A549 (cell line): ENCODE results near the gene RNF225. TPM values are rescaled to one million over a fixed set of nuclear protein-coding genes. Genes with fewer than 3 reads are reported as not detected.
A peak's percentile ranks its signal among the peaks of the same experiment; 100 is the strongest.

Experiments
- ATAC-seq, 2 experiments: fragments of 200-7000 bp in 1 of 2; fragments of >200 bp in 1 of 2; cut with Nextera tagmentation in 1 of 2; cut with Tn5 transposase in 1 of 2; 3 replicates each; pipeline versions ENCODE4 v1.8.0 to v1.9.1; 2018 to 2020; ENCODE audit warnings: mild to moderate bottlenecking in 1 of 2, moderate library complexity in 1 of 2
- CTCF ChIA-PET: fragments of 300-600 bp; sonication (Branson Sonifier 250); formaldehyde crosslinking; extraction: SDS; loops from one replicate; lab custom pipeline; 2021; ENCODE audit warnings: antibody characterized with exemption, inconsistent platforms; lab: Yijun Ruan, JAX
- POLR2A ChIA-PET: fragments of 350-600 bp; formaldehyde crosslinking; extraction: SDS; loops from one replicate; lab custom pipeline; 2021; ENCODE audit warnings: antibody characterized with exemption, inconsistent platforms; lab: Yijun Ruan, JAX
- DNase-seq, 2 experiments: peaks; one replicate each; pipeline versions ENCODE4 v3.0.0 to v3.0.0-alpha.2; 2011 to 2016; ENCODE audit warnings: low read depth in 1 of 2, low spot score in 1 of 2
- FAIRE-seq: peaks from 2 replicates; lab custom pipeline; 2011; peaks lifted over from hg19 to GRCh38; lab: Jason Lieb, UNC
- H3K27ac ChIP-seq, 2 experiments: fragments of >200 bp; sonication (Bioruptor Twin); formaldehyde crosslinking; 3 replicates each; pipeline ENCODE4 v1.5.1; 2016 to 2017
- H3K4me1 ChIP-seq: fragments of >200 bp; sonication (Bioruptor Twin); formaldehyde crosslinking; 3 replicates; pipeline ENCODE4 v1.6.1; 2016
- H3K4me2 ChIP-seq: fragments of >200 bp; sonication (Bioruptor Twin); formaldehyde crosslinking; 3 replicates; pipeline ENCODE4 v1.6.1; 2016
- H3K4me3 ChIP-seq: fragments of >200 bp; sonication (Bioruptor Twin); formaldehyde crosslinking; 3 replicates; pipeline ENCODE4 v1.5.1; 2016
- H3K9me3 ChIP-seq: fragments of >200 bp; sonication (Bioruptor Twin); formaldehyde crosslinking; 3 replicates; pipeline ENCODE4 v1.6.1; 2016
- ATOH8 ChIP-seq: fragments of 250-450 bp; sonication (Bioruptor Pico); IDR thresholded peaks from 2 replicates; pipeline ENCODE4 v1.5.0; 2020; ENCODE audit warnings: low read depth, mild to moderate bottlenecking, moderate library complexity
- CBX8 ChIP-seq: fragments of 200-600 bp; sonication (generic); IDR thresholded peaks from 2 replicates; pipeline ENCODE4 v1.6.1; 2016
- E2F6 ChIP-seq: IDR thresholded peaks from 2 replicates; pipeline ENCODE4 v1.6.1; 2012; ENCODE audit warnings: low read depth, borderline replicate concordance
- EHF ChIP-seq: fragments of 250-450 bp; sonication (Bioruptor Pico); IDR thresholded peaks from 2 replicates; pipeline ENCODE4 v1.5.0; 2020; ENCODE audit warnings: mild to moderate bottlenecking
- EHMT2 ChIP-seq: fragments of 200-600 bp; sonication (generic); IDR thresholded peaks from 2 replicates; pipeline ENCODE4 v1.6.1; 2016; ENCODE audit warnings: antibody characterized with exemption, low read depth, mild to moderate bottlenecking, moderate library complexity
- ESRRA ChIP-seq: fragments of 150-350 bp; IDR thresholded peaks from 2 replicates; pipeline ENCODE4 v1.6.1; 2014; ENCODE audit warnings: mild to moderate bottlenecking, low read length, borderline replicate concordance
- FOSL2 ChIP-seq, 2 experiments: fragments of 450-650 bp in 1 of 2; fragments of >200 bp in 1 of 2; sonication (Bioruptor Twin) in 1 of 2; formaldehyde crosslinking; IDR thresholded peaks; 2 replicates each; pipeline versions ENCODE4 v1.5.0 to v1.6.1; 2016 to 2020; ENCODE audit warnings: mild to moderate bottlenecking in 1 of 2, moderate library complexity in 1 of 2
- FOXS1 ChIP-seq: fragments of 250-450 bp; sonication (Bioruptor Pico); IDR thresholded peaks from 2 replicates; pipeline ENCODE4 v1.5.0; 2020; ENCODE audit warnings: mild to moderate bottlenecking, moderate library complexity
- GATA3 ChIP-seq: IDR thresholded peaks from 2 replicates; pipeline ENCODE4 v1.6.1; 2012; ENCODE audit warnings: borderline replicate concordance
- HES2 ChIP-seq: fragments of >200 bp; sonication (Bioruptor Twin); formaldehyde crosslinking; IDR thresholded peaks from 2 replicates; pipeline ENCODE4 v1.6.1; 2016
- HOXA7 ChIP-seq: fragments of 250-450 bp; sonication (Bioruptor Pico); IDR thresholded peaks from 2 replicates; pipeline ENCODE4 v1.5.0; 2020; ENCODE audit warnings: mild to moderate bottlenecking, moderate library complexity
- HOXB13 ChIP-seq: fragments of 250-450 bp; sonication (Bioruptor Pico); IDR thresholded peaks from 2 replicates; pipeline ENCODE4 v1.5.0; 2020; ENCODE audit warnings: low read depth, mild to moderate bottlenecking, moderate library complexity
- JUNB ChIP-seq: fragments of >200 bp; sonication (Bioruptor Twin); formaldehyde crosslinking; IDR thresholded peaks from 2 replicates; pipeline ENCODE4 v1.6.1; 2016
- KDM1A ChIP-seq: fragments of 200-600 bp; sonication (generic); IDR thresholded peaks from 2 replicates; pipeline ENCODE4 v1.6.1; 2016; ENCODE audit warnings: low read depth, mild to moderate bottlenecking
- MAFK ChIP-seq: fragments of 450-650 bp; IDR thresholded peaks from 2 replicates; pipeline ENCODE4 v1.6.1; 2014; ENCODE audit not compliant: partially characterized antibody
- MAX ChIP-seq: IDR thresholded peaks from 2 replicates; pipeline ENCODE4 v1.6.1; 2012
- MAZ ChIP-seq: fragments of 150-350 bp; IDR thresholded peaks from 2 replicates; pipeline ENCODE4 v1.6.1; 2014; ENCODE audit warnings: antibody characterized with exemption, low read depth, low read length, borderline replicate concordance
- NR3C1 ChIP-seq: fragments of >200 bp; sonication (Bioruptor Twin); formaldehyde crosslinking; IDR thresholded peaks from 3 replicates; pipeline ENCODE4 v1.6.1; 2017
- POLR2A ChIP-seq: IDR thresholded peaks from 2 replicates; pipeline ENCODE4 v1.6.1; 2012; ENCODE audit warnings: mild to moderate bottlenecking, low read length
- RAD21 ChIP-seq, 2 experiments: fragments of >200 bp in 1 of 2; sonication (Bioruptor Twin) in 1 of 2; formaldehyde crosslinking in 1 of 2; IDR thresholded peaks in 1 of 2; conservative IDR thresholded peaks in 1 of 2; 2 replicates in 1 of 2; 3 replicates in 1 of 2; pipeline ENCODE4 v1.6.1; 2012 to 2018; ENCODE audit warnings: inconsistent platforms in 1 of 2
- RARB ChIP-seq: fragments of 250-450 bp; sonication (Bioruptor Pico); IDR thresholded peaks from 2 replicates; pipeline ENCODE4 v1.8.0; 2021; ENCODE audit warnings: mild to moderate bottlenecking, moderate library complexity
- REST ChIP-seq: fragments of 200-600 bp; sonication (generic); IDR thresholded peaks from 2 replicates; pipeline ENCODE4 v1.6.1; 2016; ENCODE audit warnings: antibody characterized with exemption, mild to moderate bottlenecking, moderate library complexity
- RFX5 ChIP-seq: fragments of 450-650 bp; IDR thresholded peaks from 2 replicates; pipeline ENCODE4 v1.7.1; 2014; ENCODE audit warnings: antibody characterized with exemption, mild to moderate bottlenecking, moderate library complexity
- SMC3 ChIP-seq: fragments of >200 bp; sonication (Bioruptor Twin); formaldehyde crosslinking; IDR thresholded peaks from 3 replicates; pipeline ENCODE4 v1.6.1; 2018; ENCODE audit warnings: inconsistent platforms
- SREBF2 ChIP-seq: fragments of 450-650 bp; IDR thresholded peaks from 2 replicates; pipeline ENCODE4 v1.6.1; 2014; ENCODE audit warnings: mild to moderate bottlenecking, moderate library complexity
- TFCP2L1 ChIP-seq: fragments of 250-450 bp; sonication (Bioruptor Pico); IDR thresholded peaks from 2 replicates; pipeline ENCODE4 v1.5.0; 2021; ENCODE audit warnings: mild to moderate bottlenecking
- TP53 ChIP-seq: fragments of 250-450 bp; sonication (Bioruptor Pico); IDR thresholded peaks from 2 replicates; pipeline ENCODE4 v1.5.0; 2021; ENCODE audit warnings: mild to moderate bottlenecking, moderate library complexity
- USF2 ChIP-seq: fragments of 450-650 bp; IDR thresholded peaks from 2 replicates; pipeline ENCODE4 v1.6.1; 2014; ENCODE audit warnings: antibody characterized with exemption
- ZSCAN20 ChIP-seq: fragments of 250-450 bp; sonication (Bioruptor Pico); IDR thresholded peaks from 2 replicates; pipeline ENCODE4 v1.8.0; 2022; ENCODE audit warnings: mild to moderate bottlenecking, moderate library complexity
- WGBS: methylation state at CpG from one replicate; pipeline ENCODE4 v1.1.6; 2017; ENCODE audit errors: missing lambda C conversion rate; 5-methylcytosine and 5-hydroxymethylcytosine counted together
- polyA plus RNA-seq, 4 experiments: library from polyadenylated mRNA; depleted of rRNA in 3 of 4; stranded (reverse); fragments of >200 nt; fragmentation: RNase III in 1 of 4; extraction: RNeasy Plus Mini Kit Qiagen cat#74134 plus additional on column Dnase treatment in 1 of 4; gene quantifications; 2 replicates in 3 of 4; 3 replicates in 1 of 4; pipeline ENCODE4 v1.2.3, GENCODE V29; 2011 to 2017

The RNF225 gene
- polyA plus RNA-seq, 2 of the 4 experiments (the other 2 are of a cell fraction) = not detected

GRCh38 chr19:58357481-58358145 lies 37.8 kb upstream of the RNF225 start:
- no peak for ATAC-seq
- Histone ChIP-seq H3K27ac (no peak overlapping the region), H3K4me2 (no peak overlapping the region), H3K9me3 (peaks cover 4% of the 10 kb centered on the region; the same call in 1 of the 3 replicates), H3K4me1 (peaks cover 7% of the 10 kb centered on the region; the same call in 1 of the 3 replicates), H3K4me3 (no peak overlapping the region)
- no peak for FAIRE-seq
- ChIA-PET POLR2A (no interaction called here), CTCF (interaction anchor here (1.3 kb wide), 1 partner anchor 14 kb away, joined by 4 read pairs; no protein-coding TSS in a partner anchor)
- no peak for TF ChIP-seq EHMT2
- TF ChIP-seq NR3C1 = no peak
- no peak for TF ChIP-seq HOXB13 (CRISPR knock-in tag)
- no peak for DNase-seq
- WGBS = 86% methylated on average over 17 of the region's 19 CpGs

GRCh38 chr19:58361900-58362271 lies 33.6 kb upstream of the RNF225 start:
- POLR2A ChIA-PET = interaction anchor here (0.7 to 3.4 kb wide), 33 partner anchors 9 to 884 kb away, joined by 3 to 43 read pairs (median 8); partner anchors contain the start of genes A1BG, ERVK3-1, RPS5 and TRIM28
- Histone ChIP-seq H3K27ac (peak overlapping the region; percentile 82 to 88), H3K4me2 (peak overlapping the region; percentile 88), H3K4me1 (peaks cover 7% of the 10 kb centered on the region; the same call in 1 of the 3 replicates), H3K9me3 (peaks cover 3% of the 10 kb centered on the region; the same call in 1 of the 3 replicates), H3K4me3 (peak overlapping the region; percentile 58)
- whole genome bisulfite sequencing = 14% methylated on average over 28 of the region's 28 CpGs
- ATAC-seq (peak; percentile 59 to 64), DNase-seq (peak; percentile 82 to 87), FAIRE-seq (peak; percentile 32)
- peak; percentile 50 for TF ChIP-seq POLR2A
- no peak for TF ChIP-seq RFX5
- peak; percentile 25; the same call in 1 of the 2 replicates for TF ChIP-seq E2F6
- TF ChIP-seq SMC3 = no peak
- peak; percentile 87 for TF ChIP-seq TP53 (CRISPR knock-in tag)
- TF ChIP-seq MAX = peak; percentile 66; the same call in 1 of the 2 replicates
- TF ChIP-seq SREBF2 = no peak
- TF ChIP-seq FOSL2 (IDR thresholded peaks at IDR 0.05) = no peak
- no peak for TF ChIP-seq FOSL2 (CRISPR knock-in tag; IDR thresholded peaks at IDR 0.05)
- TF ChIP-seq RAD21 (conservative IDR thresholded peaks at IDR 0.05 in 1 of 2, IDR thresholded peaks at IDR 0.05 in 1 of 2) = no peak
- TF ChIP-seq TFCP2L1 (CRISPR knock-in tag) = no peak
- TF ChIP-seq REST = peak; percentile 12; the same call in 1 of the 2 replicates
- TF ChIP-seq USF2 = 0 out of 2 replicates have a peak, but pooled peaks have one; percentile 4
- TF ChIP-seq NR3C1 = no peak
- TF ChIP-seq HES2 = no peak
- TF ChIP-seq ZSCAN20 (CRISPR knock-in tag) = no peak
- no peak for TF ChIP-seq GATA3
- TF ChIP-seq FOXS1 (CRISPR knock-in tag) = no peak
- TF ChIP-seq MAZ = no peak
- no peak for TF ChIP-seq MAFK
- TF ChIP-seq ATOH8 (CRISPR knock-in tag) = peak; percentile 84; the same call in 1 of the 2 replicates
- no peak for TF ChIP-seq KDM1A
- TF ChIP-seq ESRRA = no peak
- no peak; the same call in 1 of the 2 replicates for TF ChIP-seq EHF (CRISPR knock-in tag)
- TF ChIP-seq HOXA7 (CRISPR knock-in tag) = peak; percentile 8; the same call in 1 of the 2 replicates
- no peak for TF ChIP-seq JUNB
- TF ChIP-seq CBX8 = no peak
- TF ChIP-seq RARB (CRISPR knock-in tag) = 0 out of 2 replicates have a peak, but pooled peaks have one; percentile 53
- CTCF ChIA-PET = interaction anchor here (0.6 to 3.0 kb wide), 9 partner anchors 9 to 158 kb away, joined by 3 to 10 read pairs (median 3); partner anchors contain the start of genes A1BG and ZBTB45
